GM12878 (cell line): ENCODE measurements around the gene CHL1. TPM values are rescaled to one million over a fixed set of nuclear protein-coding genes. Genes with fewer than 3 reads are reported as not detected.
A peak's percentile ranks its signal among the peaks of the same experiment; 100 is the strongest.

Source experiments
- ATAC-seq: fragments of 200-7000 bp; cut with Tn5 transposase; 3 replicates; pipeline ENCODE4 v1.9.1; 2020; ENCODE audit warnings: mild to moderate bottlenecking, moderate library complexity
- BruUV-seq: library from RNA; stranded (reverse); fragments of 400-500 nt; replicated peaks from 2 replicates; lab custom pipeline; 2021; lab: Mats Ljungman, UMichigan
- CTCF ChIA-PET: fragments of 300-600 bp; sonication (Branson Sonifier 250); formaldehyde crosslinking; extraction: SDS; loops from one replicate; lab custom pipeline; 2021; ENCODE audit warnings: inconsistent platforms; lab: Yijun Ruan, JAX
- POLR2A ChIA-PET: fragments of 350-600 bp; formaldehyde crosslinking; extraction: SDS; loops from one replicate; lab custom pipeline; 2021; ENCODE audit warnings: inconsistent platforms; lab: Charles Lee
- RAD21 ChIA-PET: fragments of 300-600 bp; sonication (Branson Sonifier 250); formaldehyde crosslinking; loops from one replicate; lab custom pipeline; 2023; ENCODE audit warnings: antibody characterized with exemption; ENCODE audit not compliant: unreplicated experiment; lab: Charles Lee
- SMC1A ChIA-PET: fragments of 300-600 bp; sonication (Branson Sonifier 250); formaldehyde crosslinking; loops from one replicate; lab custom pipeline; 2023; ENCODE audit not compliant: unreplicated experiment, uncharacterized antibody; lab: Charles Lee
- DNase-seq: peaks from one replicate; pipeline ENCODE4 v3.0.0-alpha.2; 2011; ENCODE audit warnings: low read depth, low spot score
- FAIRE-seq: peaks from 3 replicates; lab custom pipeline; 2011; peaks lifted over from hg19 to GRCh38; lab: Jason Lieb, UNC
- H2AFZ ChIP-seq: 2 replicates; pipeline ENCODE4 v1.6.0; 2011; ENCODE audit warnings: low read depth, low read length, control low read depth; ENCODE audit not compliant: control insufficient read depth
- H3K27ac ChIP-seq: 2 replicates; pipeline ENCODE4 v1.5.1; 2011; ENCODE audit warnings: control low read depth; ENCODE audit not compliant: control insufficient read depth, insufficient read depth
- H3K27me3 ChIP-seq, 2 experiments: replicated peaks in 1 of 2; 2 replicates each; pipeline versions ENCODE4 v1.6.0 to v1.6.1; 2011; ENCODE audit warnings: low read length in 1 of 2; ENCODE audit not compliant: control insufficient read depth in 2 of 2, insufficient read depth in 2 of 2
- H3K36me3 ChIP-seq, 2 experiments: 2 replicates each; pipeline ENCODE4 v1.5.1; 2011; ENCODE audit warnings: low read length in 1 of 2; ENCODE audit not compliant: control insufficient read depth in 2 of 2, insufficient read depth in 2 of 2
- H3K4me1 ChIP-seq: 2 replicates; pipeline ENCODE4 v1.6.1; 2011; ENCODE audit warnings: mild to moderate bottlenecking, low read length, moderate library complexity, mixed read lengths; ENCODE audit not compliant: control insufficient read depth, insufficient read depth
- H3K4me2 ChIP-seq: 2 replicates; pipeline ENCODE4 v1.6.0; 2011; ENCODE audit warnings: control low read depth; ENCODE audit not compliant: control insufficient read depth, insufficient read depth
- H3K4me3 ChIP-seq: fragments of 200-600 bp; sonication (generic); 2 replicates; pipeline ENCODE4 v1.5.1; 2016
- H3K79me2 ChIP-seq: 2 replicates; pipeline ENCODE4 v1.6.0; 2011; ENCODE audit warnings: low read length; ENCODE audit not compliant: control insufficient read depth, insufficient read depth
- H3K9ac ChIP-seq: 2 replicates; pipeline ENCODE4 v1.8.0; 2011; ENCODE audit warnings: low read length, control low read depth, mixed read lengths; ENCODE audit not compliant: control insufficient read depth, insufficient read depth
- H3K9me3 ChIP-seq: replicated peaks from 3 replicates; pipeline ENCODE4 v1.5.1; 2011; ENCODE audit warnings: mild to moderate bottlenecking, low read length; ENCODE audit not compliant: control insufficient read depth, insufficient read depth
- H4K20me1 ChIP-seq: 2 replicates; pipeline ENCODE4 v1.6.0; 2011; ENCODE audit not compliant: control insufficient read depth, insufficient read depth
- ATF7 ChIP-seq: fragments of 450-650 bp; IDR thresholded peaks from 2 replicates; pipeline ENCODE4 v1.6.1; 2016; ENCODE audit warnings: low read depth, mild to moderate bottlenecking
- BACH1 ChIP-seq: fragments of 450-650 bp; IDR thresholded peaks from 2 replicates; pipeline ENCODE4 v1.6.1; 2017; ENCODE audit warnings: mild to moderate bottlenecking, borderline replicate concordance
- BHLHE40 ChIP-seq, 2 experiments: fragments of 450-650 bp in 1 of 2; IDR thresholded peaks; 2 replicates each; pipeline ENCODE4 v1.6.1; 2011 to 2017; ENCODE audit warnings: low read depth in 2 of 2, borderline replicate concordance in 1 of 2, improper control_type of control experiment in 1 of 2, low read length in 1 of 2, mild to moderate bottlenecking in 1 of 2
- CBX5 ChIP-seq: sonication (generic); IDR thresholded peaks from 2 replicates; pipeline ENCODE4 v1.6.1; 2016; ENCODE audit warnings: low read depth, moderate library complexity, mild to moderate bottlenecking, inconsistent platforms
- CHD1 ChIP-seq: IDR thresholded peaks from 2 replicates; pipeline ENCODE4 v1.6.1; 2012; ENCODE audit warnings: low read depth, low read length, improper control_type of control experiment
- CHD2 ChIP-seq: IDR thresholded peaks from 2 replicates; pipeline ENCODE4 v1.6.1; 2011; ENCODE audit warnings: low read depth, low read length, improper control_type of control experiment, borderline replicate concordance
- CHD4 ChIP-seq: fragments of 200-600 bp; sonication (generic); IDR thresholded peaks from 2 replicates; pipeline ENCODE4 v1.6.1; 2016; ENCODE audit warnings: mild to moderate bottlenecking
- EP300 ChIP-seq, 2 experiments: fragments of 150-350 bp in 1 of 2; IDR thresholded peaks; 2 replicates each; pipeline ENCODE4 v1.6.1; 2011 to 2012; ENCODE audit warnings: low read depth in 2 of 2, low read length in 2 of 2, borderline replicate concordance in 1 of 2, improper control_type of control experiment in 1 of 2, inconsistent platforms in 1 of 2; ENCODE audit not compliant: control insufficient read depth in 1 of 2
- ETV6 ChIP-seq, 2 experiments: fragments of 450-650 bp in 1 of 2; IDR thresholded peaks in 1 of 2; conservative IDR thresholded peaks in 1 of 2; 2 replicates each; pipeline ENCODE4 v1.6.1; 2014; ENCODE audit warnings: antibody characterized with exemption in 1 of 2, borderline replicate concordance in 1 of 2, low read depth in 1 of 2, mild to moderate bottlenecking in 1 of 2, moderate library complexity in 1 of 2
- HDAC2 ChIP-seq: fragments of 200-600 bp; sonication (generic); IDR thresholded peaks from 2 replicates; pipeline ENCODE4 v1.6.1; 2017
- IKZF2 ChIP-seq, 2 experiments: fragments of 450-650 bp; IDR thresholded peaks; 2 replicates each; pipeline ENCODE4 v1.6.1; 2017; ENCODE audit warnings: mild to moderate bottlenecking in 2 of 2, moderate library complexity in 2 of 2
- KAT2A ChIP-seq: conservative IDR thresholded peaks from 2 replicates; pipeline ENCODE4 v1.6.1; 2011; ENCODE audit warnings: low read depth, low read length; ENCODE audit not compliant: control insufficient read depth
- MYB ChIP-seq: fragments of 150-350 bp; IDR thresholded peaks from 2 replicates; pipeline ENCODE4 v1.6.1; 2014; ENCODE audit warnings: mild to moderate bottlenecking, low read depth, low read length, borderline replicate concordance
- NBN ChIP-seq: fragments of 450-650 bp; IDR thresholded peaks from 2 replicates; pipeline ENCODE4 v1.6.1; 2016
- PAX5 ChIP-seq: IDR thresholded peaks from 2 replicates; pipeline ENCODE4 v1.6.1; 2011; ENCODE audit warnings: low read depth, low read length, borderline replicate concordance
- SMARCA5 ChIP-seq: fragments of 450-650 bp; IDR thresholded peaks from 2 replicates; pipeline ENCODE4 v1.6.1; 2017; ENCODE audit warnings: mild to moderate bottlenecking
- SRF ChIP-seq, 2 experiments: IDR thresholded peaks; 2 replicates each; pipeline ENCODE4 v1.6.1; 2011; ENCODE audit warnings: low read depth in 2 of 2, low read length in 2 of 2, mild to moderate bottlenecking in 1 of 2, moderate library complexity in 1 of 2
- TBL1XR1 ChIP-seq: IDR thresholded peaks from 2 replicates; pipeline ENCODE4 v1.6.1; 2012; ENCODE audit warnings: low read depth, low read length, improper control_type of control experiment
- WGBS: methylation state at CpG from one replicate; pipeline ENCODE4 v1.1.6; 2016; ENCODE audit warnings: low lambda C conversion rate; ENCODE audit not compliant: insufficient replicate concordance, insufficient coverage; ENCODE audit errors: missing lambda C conversion rate; 5-methylcytosine and 5-hydroxymethylcytosine counted together
- in situ Hi-C: fragments of 300-500 bp; cut with MboI; formaldehyde crosslinking; loops from 9 replicates; pipeline ENCODE4 v1.14.3; 2018; ENCODE audit warnings: mixed read lengths
- intact Hi-C: fragments of 100-400 bp; cut with micrococcal nuclease; formaldehyde crosslinking; loops from one replicate; pipeline ENCODE4 v1.14.2; 2022; ENCODE audit not compliant: unreplicated experiment
- polyA plus RNA-seq, 11 experiments: library from polyadenylated mRNA; depleted of rRNA in 4 of 11; unstranded in 6 of 11; stranded (reverse) in 5 of 11; fragments of >200 nt; fragmentation: Nextera tagmentation in 4 of 11; fragmentation: Illumina TruSeq in 1 of 11; extraction: Ambion mirVana in 4 of 11; extraction: Trizol in 1 of 11; gene quantifications; 1 replicate in 1 of 11; 2 replicates in 10 of 11; pipeline versions ENCODE4 v1.2.1 to v1.2.3, GENCODE V29; 2011 to 2016; ENCODE audit warnings: inconsistent platforms in 2 of 11, missing spikeins in 2 of 11, low read depth in 1 of 11
- total RNA-seq, 4 experiments: library from RNA; depleted of rRNA in 3 of 4; stranded (reverse); fragments of >200 nt in 3 of 4; fragmentation: Illumina TruSeq in 1 of 4; extraction: Trizol in 1 of 4; gene quantifications; 2 replicates each; pipeline versions ENCODE4 v1.2.1 to v1.2.3, GENCODE V29; 2013 to 2021
- TF ChIP-seq, protein P1 (sequence below): fragments of 450-650 bp; IDR thresholded peaks from 2 replicates; pipeline ENCODE4 v1.6.1; 2017; ENCODE audit warnings: mild to moderate bottlenecking, moderate library complexity

CHL1 gene
- total and polyA plus RNA-seq, 10 of the 15 experiments (the other 5 are each of a cell fraction or from before 2014, with no cell fraction given), result 0.71 to 30.4 (median 1.8) TPM

DNA sequence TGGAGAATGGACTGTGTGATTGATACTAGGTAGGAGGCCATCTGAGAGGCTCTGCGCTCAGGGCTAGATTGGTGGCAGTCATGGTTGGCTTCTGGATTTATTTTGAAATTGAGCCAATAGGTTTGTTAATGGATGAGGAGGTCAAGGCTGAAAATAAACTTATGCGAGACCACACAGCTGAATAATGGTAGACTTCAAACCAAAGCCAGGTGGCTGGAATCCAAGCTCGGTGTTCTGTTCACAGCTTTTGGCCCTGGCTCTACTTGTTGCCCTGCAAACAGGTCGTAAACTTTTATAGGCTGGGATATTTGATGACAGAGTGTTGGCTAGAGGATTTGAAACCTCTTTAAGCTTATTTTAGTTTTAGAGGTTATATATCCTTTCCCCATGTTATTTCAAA is 160.4 kb downstream of the CHL1 start (continued):
- no peak for TF ChIP-seq ETV6 (conservative IDR thresholded peaks at IDR 0.05 in 1 of 2, IDR thresholded peaks at IDR 0.05 in 1 of 2; ENCODE audit: borderline replicate concordance in 1 of 2, low read depth in 1 of 2)
- TF ChIP-seq PAX5, result no peak
- TF ChIP-seq CHD1, result no peak
- TF ChIP-seq EP300 (IDR thresholded peaks at IDR 0.05; ENCODE audit: borderline replicate concordance in 1 of 2, control insufficient read depth in 1 of 2, low read depth in 2 of 2, low read length in 2 of 2), result no peak

DNA sequence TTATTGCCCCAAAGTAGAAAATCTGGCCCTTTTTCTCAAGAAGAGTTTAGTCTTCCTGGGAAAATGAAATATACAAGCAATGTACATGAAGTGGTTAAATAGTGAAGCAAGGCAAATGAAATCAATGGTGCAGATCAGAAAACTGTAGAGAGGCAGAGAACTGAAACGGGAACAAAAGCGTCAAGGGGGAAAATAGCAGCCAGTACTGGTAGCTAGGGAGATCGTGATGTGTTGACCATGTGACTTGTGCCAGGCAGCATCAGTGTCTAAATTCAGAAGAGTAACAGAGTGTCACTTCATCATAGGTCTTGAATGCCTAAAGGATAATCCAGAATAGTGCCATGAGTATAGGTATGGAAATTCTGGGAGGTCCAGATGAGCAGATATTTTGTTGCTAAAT is 163.1 kb downstream of the CHL1 start:
- Histone ChIP-seq H3K9ac (no peak overlapping the region), H3K27ac (no peak overlapping the region), H3K4me3 (no peak overlapping the region), H3K36me3 (no peaks in the 10 kb centered on the region), H3K9me3 (no peaks in the 10 kb centered on the region), H3K4me1 (no peaks in the 10 kb centered on the region), H3K27me3 (no peaks in the 10 kb centered on the region), H4K20me1 (no peaks in the 10 kb centered on the region), H3K4me2 (no peak overlapping the region), H2AFZ (no peak overlapping the region), H3K79me2 (no peaks in the 10 kb centered on the region)
- in situ Hi-C loops, result no loop called here
- ChIA-PET SMC1A (interaction anchor here (0.5 to 7.8 kb wide), 6 partner anchors 14 to 317 kb away, joined by 3 to 75 read pairs (median 3); no protein-coding TSS in a partner anchor), RAD21 (interaction anchor here (1.6 to 9.9 kb wide), 2 partner anchors 70 to 316 kb away, joined by 3 to 328 read pairs; no protein-coding TSS in a partner anchor), POLR2A (no interaction called here), CTCF (interaction anchor here (1.0 kb wide), 1 partner anchor 12 kb away, joined by 3 read pairs; no protein-coding TSS in a partner anchor)
- BruUV-seq, result no TSS peak
- intact Hi-C loops, result no loop called here
- ATAC-seq (peak; percentile 92), FAIRE-seq (no peak), DNase-seq (no peak)
- WGBS, result 0% methylated on average over 3 of the region's 3 CpGs
- TF ChIP-seq, protein P1, sequence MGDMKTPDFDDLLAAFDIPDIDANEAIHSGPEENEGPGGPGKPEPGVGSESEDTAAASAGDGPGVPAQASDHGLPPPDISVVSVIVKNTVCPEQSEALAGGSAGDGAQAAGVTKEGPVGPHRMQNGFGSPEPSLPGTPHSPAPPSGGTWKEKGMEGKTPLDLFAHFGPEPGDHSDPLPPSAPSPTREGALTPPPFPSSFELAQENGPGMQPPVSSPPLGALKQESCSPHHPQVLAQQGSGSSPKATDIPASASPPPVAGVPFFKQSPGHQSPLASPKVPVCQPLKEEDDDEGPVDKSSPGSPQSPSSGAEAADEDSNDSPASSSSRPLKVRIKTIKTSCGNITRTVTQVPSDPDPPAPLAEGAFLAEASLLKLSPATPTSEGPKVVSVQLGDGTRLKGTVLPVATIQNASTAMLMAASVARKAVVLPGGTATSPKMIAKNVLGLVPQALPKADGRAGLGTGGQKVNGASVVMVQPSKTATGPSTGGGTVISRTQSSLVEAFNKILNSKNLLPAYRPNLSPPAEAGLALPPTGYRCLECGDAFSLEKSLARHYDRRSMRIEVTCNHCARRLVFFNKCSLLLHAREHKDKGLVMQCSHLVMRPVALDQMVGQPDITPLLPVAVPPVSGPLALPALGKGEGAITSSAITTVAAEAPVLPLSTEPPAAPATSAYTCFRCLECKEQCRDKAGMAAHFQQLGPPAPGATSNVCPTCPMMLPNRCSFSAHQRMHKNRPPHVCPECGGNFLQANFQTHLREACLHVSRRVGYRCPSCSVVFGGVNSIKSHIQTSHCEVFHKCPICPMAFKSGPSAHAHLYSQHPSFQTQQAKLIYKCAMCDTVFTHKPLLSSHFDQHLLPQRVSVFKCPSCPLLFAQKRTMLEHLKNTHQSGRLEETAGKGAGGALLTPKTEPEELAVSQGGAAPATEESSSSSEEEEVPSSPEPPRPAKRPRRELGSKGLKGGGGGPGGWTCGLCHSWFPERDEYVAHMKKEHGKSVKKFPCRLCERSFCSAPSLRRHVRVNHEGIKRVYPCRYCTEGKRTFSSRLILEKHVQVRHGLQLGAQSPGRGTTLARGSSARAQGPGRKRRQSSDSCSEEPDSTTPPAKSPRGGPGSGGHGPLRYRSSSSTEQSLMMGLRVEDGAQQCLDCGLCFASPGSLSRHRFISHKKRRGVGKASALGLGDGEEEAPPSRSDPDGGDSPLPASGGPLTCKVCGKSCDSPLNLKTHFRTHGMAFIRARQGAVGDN, result peak; percentile 29; the same call in 1 of the 2 replicates
- no peak for TF ChIP-seq SRF (IDR thresholded peaks at IDR 0.05; ENCODE audit: low read depth in 2 of 2, low read length in 2 of 2)
- no peak for TF ChIP-seq MYB
- no peak for TF ChIP-seq CHD4
- 0 out of 4 replicates have a peak, but pooled peaks of 1 of the 2 experiments have one; percentile 33 for TF ChIP-seq BHLHE40 (IDR thresholded peaks at IDR 0.05; ENCODE audit: borderline replicate concordance in 1 of 2, low read depth in 2 of 2, low read length in 1 of 2)
- TF ChIP-seq ETV6 (conservative IDR thresholded peaks at IDR 0.05 in 1 of 2, IDR thresholded peaks at IDR 0.05 in 1 of 2; ENCODE audit: borderline replicate concordance in 1 of 2, low read depth in 1 of 2), result no peak
- TF ChIP-seq IKZF2 (IDR thresholded peaks at IDR 0.05), result peak; percentile 45 to 49; a peak in 2 of 4 replicates
- no peak for TF ChIP-seq TBL1XR1
- no peak for TF ChIP-seq CBX5
- TF ChIP-seq HDAC2, result no peak
- TF ChIP-seq BACH1, result no peak
- TF ChIP-seq CHD2, result no peak
- 0 out of 2 replicates have a peak, but pooled peaks have one; percentile 17 for TF ChIP-seq ATF7
- TF ChIP-seq SMARCA5, result no peak
- 0 out of 2 replicates have a peak, but pooled peaks have one; percentile 9 for TF ChIP-seq NBN
- no peak for TF ChIP-seq KAT2A
